ENCODE results near the gene MCF2L.

The MCF2L gene

DNA sequence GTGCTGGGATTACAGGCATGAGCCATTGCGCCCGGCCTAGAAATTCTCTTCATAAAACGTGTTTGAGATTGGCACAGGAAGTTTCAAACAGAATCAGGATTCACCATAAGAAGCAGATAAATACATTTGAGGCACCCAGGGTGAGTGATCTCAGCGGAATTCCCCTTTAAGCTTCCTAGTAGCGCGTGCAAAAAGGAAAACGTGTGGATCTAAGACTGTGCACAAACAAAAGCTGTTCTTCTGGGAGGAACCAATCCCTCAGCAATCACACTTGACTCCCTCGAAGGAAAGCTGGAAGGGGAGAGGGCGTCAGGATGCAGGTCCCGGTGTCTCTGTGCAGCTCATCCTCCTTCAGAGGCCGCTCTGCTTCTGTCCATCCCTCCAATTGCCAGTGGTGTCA lies 15.5 kb downstream of the MCF2L start:
- no peak for DNase-seq (ENCODE audit: low spot score)
- in situ Hi-C loops (cut with MboI; ENCODE audit: low sequenced_read_pairs, unreplicated experiment), result no loop called here
- TF ChIP-seq, protein P1, sequence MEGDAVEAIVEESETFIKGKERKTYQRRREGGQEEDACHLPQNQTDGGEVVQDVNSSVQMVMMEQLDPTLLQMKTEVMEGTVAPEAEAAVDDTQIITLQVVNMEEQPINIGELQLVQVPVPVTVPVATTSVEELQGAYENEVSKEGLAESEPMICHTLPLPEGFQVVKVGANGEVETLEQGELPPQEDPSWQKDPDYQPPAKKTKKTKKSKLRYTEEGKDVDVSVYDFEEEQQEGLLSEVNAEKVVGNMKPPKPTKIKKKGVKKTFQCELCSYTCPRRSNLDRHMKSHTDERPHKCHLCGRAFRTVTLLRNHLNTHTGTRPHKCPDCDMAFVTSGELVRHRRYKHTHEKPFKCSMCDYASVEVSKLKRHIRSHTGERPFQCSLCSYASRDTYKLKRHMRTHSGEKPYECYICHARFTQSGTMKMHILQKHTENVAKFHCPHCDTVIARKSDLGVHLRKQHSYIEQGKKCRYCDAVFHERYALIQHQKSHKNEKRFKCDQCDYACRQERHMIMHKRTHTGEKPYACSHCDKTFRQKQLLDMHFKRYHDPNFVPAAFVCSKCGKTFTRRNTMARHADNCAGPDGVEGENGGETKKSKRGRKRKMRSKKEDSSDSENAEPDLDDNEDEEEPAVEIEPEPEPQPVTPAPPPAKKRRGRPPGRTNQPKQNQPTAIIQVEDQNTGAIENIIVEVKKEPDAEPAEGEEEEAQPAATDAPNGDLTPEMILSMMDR (IDR thresholded peaks at IDR 0.05; ENCODE audit: borderline replicate concordance, control extremely low read depth, extremely low read depth, insufficient read depth, missing control alignments), result no peak

DNA sequence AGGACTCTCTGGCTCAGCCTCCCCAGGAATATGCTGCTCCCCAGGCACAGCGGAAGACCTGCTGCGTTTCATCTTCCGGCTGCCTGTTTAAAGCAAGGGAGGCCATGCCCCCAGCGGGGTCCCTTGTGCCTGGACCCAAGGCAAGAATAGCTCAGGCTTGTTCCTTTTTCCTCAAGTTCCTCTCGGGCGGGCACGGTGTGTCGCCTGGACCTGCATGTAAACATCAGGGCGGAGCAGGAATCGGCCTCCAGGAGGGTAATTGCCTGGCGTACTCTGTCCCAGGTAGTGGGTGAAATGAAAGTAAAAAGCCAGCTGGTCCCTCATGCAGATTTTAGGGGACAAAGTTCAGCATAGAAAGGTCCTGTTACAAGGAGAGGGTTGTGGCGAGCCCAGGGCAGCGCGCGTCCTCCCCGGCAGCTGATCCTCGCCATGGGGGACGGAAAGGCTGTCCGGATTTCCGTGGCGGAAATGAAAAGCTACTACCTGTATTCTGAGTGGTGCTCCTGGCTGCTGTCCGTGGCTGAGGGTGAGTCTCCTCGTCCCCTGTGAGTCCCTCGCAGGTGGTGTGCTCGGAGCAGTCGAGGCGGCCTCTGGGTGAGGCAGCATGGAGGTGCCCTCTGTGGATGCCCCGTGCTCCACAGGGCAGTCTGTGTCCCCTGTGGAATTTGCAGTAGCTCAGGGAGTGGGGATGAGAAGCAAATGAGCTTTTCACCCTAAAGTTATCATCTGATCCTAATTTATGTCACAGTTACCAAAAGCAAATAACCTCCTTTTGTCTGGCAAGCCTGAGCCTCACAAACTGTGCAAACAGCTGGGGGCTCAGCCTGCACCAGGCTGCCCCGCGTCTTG lies 16.2 kb downstream of the MCF2L start:
- TF ChIP-seq, protein P1 (IDR thresholded peaks at IDR 0.05; ENCODE audit: borderline replicate concordance, control extremely low read depth, extremely low read depth, insufficient read depth, missing control alignments), result no peak
- in situ Hi-C loops (cut with MboI; ENCODE audit: low sequenced_read_pairs, unreplicated experiment), result no loop called here
- no peak for DNase-seq (ENCODE audit: low spot score)

DNA sequence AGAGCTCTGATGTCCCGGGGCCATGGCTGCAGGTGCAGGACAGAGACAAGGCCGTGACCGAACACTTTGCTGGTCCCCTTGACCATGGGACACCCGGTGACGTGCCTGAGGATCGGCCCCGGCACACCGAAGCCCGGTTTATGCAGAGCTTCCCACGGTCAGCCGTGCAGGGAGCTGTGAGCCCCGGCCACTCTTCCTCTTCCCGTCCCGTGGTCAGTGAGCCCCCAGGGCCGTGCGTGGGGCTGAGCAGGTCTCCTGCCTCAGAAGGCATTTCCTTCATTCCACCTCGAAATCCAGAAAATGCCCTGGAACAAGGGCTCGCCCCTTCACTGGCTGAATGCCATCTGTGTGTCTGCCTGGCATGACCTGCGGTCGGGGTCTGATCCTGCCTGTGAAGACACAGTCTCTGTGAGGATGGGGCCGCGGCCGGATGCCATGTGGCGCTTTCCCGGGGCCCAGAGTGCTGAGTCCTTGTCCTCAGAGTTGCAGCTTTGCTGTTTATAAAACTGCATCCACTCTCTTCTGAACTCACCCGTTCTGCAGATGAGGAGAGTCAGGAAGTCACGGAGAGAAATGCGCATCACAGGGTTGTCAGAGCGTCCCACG lies 16.9 kb downstream of the MCF2L start:
- TF ChIP-seq, protein P1 (IDR thresholded peaks at IDR 0.05; ENCODE audit: borderline replicate concordance, control extremely low read depth, extremely low read depth, insufficient read depth, missing control alignments), result no peak
- no peak for DNase-seq (ENCODE audit: low spot score)
- in situ Hi-C loops (cut with MboI; ENCODE audit: low sequenced_read_pairs, unreplicated experiment), result no loop called here

DNA sequence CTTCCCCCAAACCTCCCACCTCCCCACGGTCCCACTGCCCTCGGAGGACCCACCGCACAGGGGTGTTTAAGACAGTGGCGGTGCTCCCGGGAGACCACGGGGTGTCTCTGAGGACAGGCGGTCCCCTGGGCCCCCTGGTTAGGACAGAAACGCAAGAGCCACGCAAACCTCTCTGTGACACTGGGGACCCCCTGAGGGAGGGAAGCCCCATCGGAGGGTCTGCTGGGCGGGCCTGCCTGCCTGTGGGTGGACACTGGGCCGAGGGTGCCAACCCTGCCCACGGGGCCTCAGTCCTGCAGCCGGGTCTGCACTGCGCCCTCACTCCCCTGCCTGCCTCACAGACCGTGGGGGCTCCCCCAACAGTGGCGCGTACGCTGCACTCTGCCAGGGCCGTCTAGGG lies 17.5 kb downstream of the MCF2L start:
- in situ Hi-C loops (cut with MboI; ENCODE audit: low sequenced_read_pairs, unreplicated experiment), result no loop called here
- TF ChIP-seq, protein P1 (IDR thresholded peaks at IDR 0.05; ENCODE audit: borderline replicate concordance, control extremely low read depth, extremely low read depth, insufficient read depth, missing control alignments), result no peak
- no peak for DNase-seq (ENCODE audit: low spot score)

DNA sequence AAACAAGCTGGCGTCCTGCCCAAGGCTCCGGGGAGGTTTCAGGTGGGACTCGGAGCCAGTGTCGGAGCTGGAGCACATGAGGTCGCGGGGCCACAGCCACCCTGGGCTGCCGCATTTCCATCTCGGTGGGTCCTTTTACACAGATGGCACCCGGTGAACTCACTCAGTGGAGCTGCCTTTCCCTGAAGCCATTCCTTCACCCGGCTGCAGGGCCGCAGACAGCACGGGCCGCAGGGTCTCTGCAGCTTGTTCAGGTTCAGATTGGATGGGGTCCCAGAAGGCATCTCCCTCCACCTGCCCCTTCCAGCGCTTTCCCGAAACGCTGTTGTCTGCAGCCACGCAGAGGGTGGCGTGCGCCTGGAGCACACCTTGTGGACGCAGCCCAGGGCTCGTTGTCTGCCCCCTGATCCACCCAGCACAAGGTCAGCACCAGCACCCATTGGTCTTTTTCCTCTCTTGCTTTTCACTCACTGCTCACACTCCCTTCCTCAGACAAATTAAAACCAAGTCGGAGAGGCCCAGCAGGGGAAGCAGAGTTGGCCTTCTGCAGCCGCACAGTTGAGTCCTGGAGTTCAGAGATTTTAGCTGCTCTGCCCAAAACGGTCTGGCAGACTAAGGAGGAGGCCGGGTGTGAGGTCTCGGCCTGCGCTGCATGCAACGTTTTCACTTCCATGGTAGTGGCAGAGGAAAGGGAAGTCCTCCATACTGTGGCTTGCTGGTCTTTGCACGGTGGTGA lies 18.1 kb downstream of the MCF2L start:
- in situ Hi-C loops (cut with MboI; ENCODE audit: low sequenced_read_pairs, unreplicated experiment), result no loop called here
- DNase-seq (ENCODE audit: low spot score), result no peak
- TF ChIP-seq, protein P1 (IDR thresholded peaks at IDR 0.05; ENCODE audit: borderline replicate concordance, control extremely low read depth, extremely low read depth, insufficient read depth, missing control alignments), result no peak

DNA sequence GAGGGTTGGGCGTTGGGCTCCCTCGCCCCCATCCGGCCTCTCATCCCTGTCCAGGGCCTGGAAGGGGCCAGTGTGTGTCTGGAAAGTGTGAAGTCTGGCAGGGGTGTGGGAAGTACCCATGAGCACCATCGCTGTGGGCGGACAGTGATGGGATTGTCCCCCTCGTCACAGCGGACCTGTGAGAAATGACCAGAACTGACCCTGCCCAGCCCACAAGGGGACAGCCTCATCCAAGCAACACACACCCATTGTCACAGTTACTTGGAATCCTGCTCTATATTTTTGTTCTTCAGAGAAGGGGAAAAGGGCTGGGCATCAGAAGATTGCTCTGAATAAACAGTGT lies 18.6 kb downstream of the MCF2L start:
- TF ChIP-seq, protein P1 (IDR thresholded peaks at IDR 0.05; ENCODE audit: borderline replicate concordance, control extremely low read depth, extremely low read depth, insufficient read depth, missing control alignments), result no peak
- DNase-seq (ENCODE audit: low spot score), result no peak
- in situ Hi-C loops (cut with MboI; ENCODE audit: low sequenced_read_pairs, unreplicated experiment), result no loop called here
